ENCODE data around the gene TERB2. TPM values are rescaled to one million over a fixed set of nuclear protein-coding genes. Genes with fewer than 3 reads are reported as not detected.
A peak's percentile ranks its signal among the peaks of the same experiment; 100 is the strongest.
"Not testable (repeated sequence)": the region's sequence is repeated elsewhere in the genome, so short reads cannot be mapped to it uniquely, and the experiment has no call there.

Gene TERB2
- total and polyA plus RNA-seq, 5 experiments from 2014 or later, result not detected

DNA sequence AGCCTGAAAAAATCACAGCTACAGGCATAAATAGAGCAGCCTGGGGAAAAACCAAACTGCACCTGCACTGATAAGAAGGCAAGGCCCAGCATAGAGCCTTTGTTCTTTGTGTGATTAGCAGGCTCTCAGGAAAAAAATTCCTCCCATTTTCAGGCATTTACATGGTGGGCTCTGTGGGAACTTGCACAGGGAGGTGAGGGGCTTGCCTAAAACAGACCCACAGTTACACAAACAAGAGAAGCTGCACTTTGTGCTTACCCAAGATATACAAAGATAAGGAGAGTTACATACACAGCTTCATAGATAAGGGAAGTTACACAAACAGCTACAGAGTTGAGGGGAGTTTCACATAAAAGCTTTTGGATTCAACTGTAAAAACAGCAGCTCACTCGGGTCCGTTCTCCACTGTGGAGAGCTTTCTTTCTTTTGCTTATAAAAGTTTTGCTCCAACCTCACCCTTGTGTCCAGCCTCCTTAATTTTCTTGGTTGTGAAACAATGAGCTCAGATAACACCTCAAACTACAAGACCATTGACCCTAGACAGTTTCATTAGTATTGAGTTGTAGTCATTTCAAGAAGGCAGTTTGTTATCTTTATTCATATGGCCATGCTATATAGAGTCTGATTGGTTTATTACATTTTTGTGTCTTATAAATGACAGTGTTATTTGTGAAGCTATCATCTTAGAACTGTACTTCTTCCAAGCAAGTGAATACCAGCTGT, 23.3 kb downstream of the TERB2 start:
- not testable (repeated sequence) for H3K27me3 Mint-ChIP-seq

GRCh38 chr15:44984144-44984543, 27.7 kb downstream of the TERB2 start:
- ATAC-seq, H3K27ac Mint-ChIP-seq, DNase-seq, POLR2A ChIA-PET, H3K4me3 Mint-ChIP-seq, H3K36me3 Mint-ChIP-seq, H3K27me3 Mint-ChIP-seq: not testable (repeated sequence)
- H3K4me1 Mint-ChIP-seq, result peaks cover 0 to 10% (median 5%) of the 10 kb centered on the region in 4 donors
- peaks cover 0 to 10% (median 0%) of the 10 kb centered on the region in 9 donors for H3K9me3 Mint-ChIP-seq

More for the DNA sequence above, 23.3 kb downstream of the TERB2 start:
- H3K9me3 Mint-ChIP-seq, result peaks cover 0 to 10% (median 0%) of the 10 kb centered on the region in 9 donors
- H3K27ac Mint-ChIP-seq, DNase-seq, H3K4me3 Mint-ChIP-seq, POLR2A ChIA-PET, H3K36me3 Mint-ChIP-seq, H3K4me1 Mint-ChIP-seq, ATAC-seq: not testable (repeated sequence)

GRCh38 chr15:44986346-44987055, 30.0 kb downstream of the TERB2 start:
- DNase-seq, H3K9me3 Mint-ChIP-seq, H3K27ac Mint-ChIP-seq, H3K36me3 Mint-ChIP-seq, POLR2A ChIA-PET: not testable (repeated sequence)
- ATAC-seq, result peak; percentile 70 to 92
- peaks cover 2 to 11% (median 6%) of the 10 kb centered on the region in 5 donors for H3K27me3 Mint-ChIP-seq
- H3K4me1 Mint-ChIP-seq, result peaks cover 0 to 10% (median 6%) of the 10 kb centered on the region in 4 donors
- H3K4me3 Mint-ChIP-seq, result peak overlapping the region in 3 of 10 donors; percentile 5 to 34 (median 30)

DNA sequence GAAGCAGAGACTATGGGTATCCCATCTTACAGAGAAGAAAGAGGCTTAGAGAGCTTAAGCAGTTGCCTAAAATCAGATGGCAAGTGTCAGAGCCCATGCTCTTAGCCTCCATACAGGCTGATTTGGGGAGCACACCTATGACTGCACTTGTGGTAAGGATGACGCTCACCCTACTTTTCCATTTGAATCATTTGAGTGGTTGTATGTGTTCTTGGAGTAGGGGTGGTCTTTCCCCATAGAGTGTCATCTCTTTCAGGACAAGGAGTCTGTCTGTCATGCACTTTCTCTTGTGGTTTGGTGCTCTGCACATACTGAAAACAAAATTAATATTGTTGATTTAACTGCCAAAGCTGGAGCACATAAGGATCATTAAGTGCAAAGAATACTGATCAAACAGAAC, 31.2 kb downstream of the TERB2 start:
- H3K9me3 Mint-ChIP-seq, H3K4me3 Mint-ChIP-seq, H3K36me3 Mint-ChIP-seq, ATAC-seq, H3K27ac Mint-ChIP-seq, DNase-seq, POLR2A ChIA-PET: not testable (repeated sequence)
- peaks cover 0 to 10% (median 6%) of the 10 kb centered on the region in 4 donors for H3K4me1 Mint-ChIP-seq
- H3K27me3 Mint-ChIP-seq, result peaks cover 3 to 19% (median 12%) of the 10 kb centered on the region in 5 donors

DNA sequence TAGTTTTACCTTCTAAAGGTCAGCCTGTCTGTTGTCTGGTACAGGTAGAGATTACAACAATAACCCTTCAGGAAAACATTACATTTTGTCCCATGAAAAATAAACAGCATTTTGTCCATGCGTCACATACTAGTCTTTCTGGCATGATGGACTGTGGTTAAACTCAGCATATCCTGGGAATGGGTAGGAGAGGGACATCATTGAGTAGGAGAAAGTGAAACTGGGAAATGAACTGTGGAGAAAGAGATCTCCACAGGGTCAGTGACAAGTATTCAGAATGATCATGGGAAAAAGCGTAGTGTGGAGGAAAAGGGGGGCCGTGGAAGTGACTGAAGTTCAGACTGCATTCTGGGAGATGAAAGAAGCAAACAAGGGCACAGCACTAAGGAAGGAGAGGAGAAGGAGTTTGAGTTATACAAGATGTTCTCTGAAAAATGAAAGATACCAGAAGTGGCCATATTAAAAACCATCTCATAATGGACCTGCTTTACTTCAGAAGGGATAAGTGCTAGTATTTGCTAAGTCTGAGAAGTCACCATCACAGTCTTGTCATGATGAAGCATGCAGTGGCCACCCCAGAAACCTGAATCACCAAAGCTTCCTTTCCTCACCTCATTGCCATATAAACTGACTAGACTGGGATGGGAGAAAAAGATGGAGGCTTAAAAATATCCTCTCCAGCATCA, 31.8 kb downstream of the TERB2 start:
- Mint-ChIP-seq H3K4me1 (peaks cover 0 to 10% (median 6%) of the 10 kb centered on the region in 4 donors), H3K27me3 (peaks cover 4 to 19% (median 14%) of the 10 kb centered on the region in 5 donors)
- H3K4me3 Mint-ChIP-seq, DNase-seq, ATAC-seq, H3K9me3 Mint-ChIP-seq, H3K36me3 Mint-ChIP-seq, POLR2A ChIA-PET, H3K27ac Mint-ChIP-seq: not testable (repeated sequence)

DNA sequence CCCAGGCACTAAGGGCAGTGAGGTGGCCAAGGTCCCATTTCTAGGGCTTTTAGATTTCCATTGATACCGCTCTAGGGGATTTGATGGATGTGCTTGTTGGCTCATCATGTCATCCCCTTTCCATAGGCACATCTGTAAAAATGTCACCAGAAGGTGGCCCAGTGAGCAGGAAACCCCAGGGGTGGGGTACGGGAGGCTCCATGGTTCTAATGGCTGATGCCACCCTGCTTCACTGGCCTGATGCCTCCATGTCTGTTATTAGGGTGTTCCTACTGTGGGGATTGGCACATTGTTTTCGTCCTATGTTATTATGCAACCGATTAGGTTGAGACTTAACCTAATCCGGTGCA, 32.4 kb downstream of the TERB2 start:
- H3K36me3 Mint-ChIP-seq, H3K27ac Mint-ChIP-seq, H3K4me3 Mint-ChIP-seq, ATAC-seq, POLR2A ChIA-PET, H3K9me3 Mint-ChIP-seq, DNase-seq: not testable (repeated sequence)
- peaks cover 0 to 10% (median 6%) of the 10 kb centered on the region in 4 donors for H3K4me1 Mint-ChIP-seq
- H3K27me3 Mint-ChIP-seq, result peaks cover 4 to 19% (median 14%) of the 10 kb centered on the region in 5 donors

DNA sequence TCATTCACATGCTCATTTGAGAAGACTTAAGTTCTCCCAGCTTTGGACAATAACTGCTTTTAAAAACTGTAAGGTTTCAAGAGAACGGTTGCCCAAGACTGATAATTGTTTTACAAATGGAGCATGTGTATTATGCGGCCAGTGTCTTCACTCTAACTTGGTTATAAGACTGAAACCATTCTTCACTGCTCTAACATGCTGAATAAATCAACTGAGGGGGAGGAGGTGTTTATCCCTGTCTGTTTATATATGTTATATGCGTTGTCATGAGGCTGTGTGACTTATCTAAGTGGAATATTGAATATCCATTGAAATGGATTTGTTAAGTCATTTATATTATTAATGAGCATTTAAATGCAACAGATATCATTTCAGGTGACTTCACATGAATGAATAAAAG, 41.1 kb downstream of the TERB2 start:
- POLR2A ChIA-PET, DNase-seq, H3K27ac Mint-ChIP-seq, ATAC-seq, H3K9me3 Mint-ChIP-seq, H3K36me3 Mint-ChIP-seq, H3K4me3 Mint-ChIP-seq, H3K4me1 Mint-ChIP-seq: not testable (repeated sequence)
- H3K27me3 Mint-ChIP-seq, result peaks cover 0 to 19% (median 3%) of the 10 kb centered on the region in 5 donors

DNA sequence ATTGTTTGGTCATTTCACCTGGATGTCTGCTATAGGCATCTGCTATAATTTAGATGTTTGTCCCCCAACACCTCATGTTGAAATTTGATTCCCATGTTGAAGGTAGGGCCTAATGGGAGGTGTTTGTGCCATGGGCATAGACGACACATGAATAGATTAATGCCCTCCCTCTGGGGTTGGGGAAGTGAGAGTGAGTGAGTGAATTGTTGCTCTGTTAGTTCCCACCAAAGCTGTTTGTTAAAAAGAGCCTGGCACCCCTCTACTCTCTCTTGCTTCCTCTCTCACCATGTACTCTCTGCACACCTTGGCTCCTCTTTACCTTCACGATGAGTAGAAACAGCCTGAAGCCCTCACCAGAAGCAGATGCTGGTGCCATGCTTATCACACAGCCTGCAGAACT, 42.6 kb downstream of the TERB2 start:
- no peak for ATAC-seq
- POLR2A ChIA-PET, result no interaction called here
- Mint-ChIP-seq H3K27me3 (peaks cover 0 to 14% (median 1%) of the 10 kb centered on the region in 5 donors), H3K4me3 (no peak overlapping the region), H3K27ac (no peak overlapping the region), H3K36me3 (no peaks in the 10 kb centered on the region), H3K9me3 (no peaks in the 10 kb centered on the region), H3K4me1 (no peaks in the 10 kb centered on the region)
- no peak for DNase-seq

DNA sequence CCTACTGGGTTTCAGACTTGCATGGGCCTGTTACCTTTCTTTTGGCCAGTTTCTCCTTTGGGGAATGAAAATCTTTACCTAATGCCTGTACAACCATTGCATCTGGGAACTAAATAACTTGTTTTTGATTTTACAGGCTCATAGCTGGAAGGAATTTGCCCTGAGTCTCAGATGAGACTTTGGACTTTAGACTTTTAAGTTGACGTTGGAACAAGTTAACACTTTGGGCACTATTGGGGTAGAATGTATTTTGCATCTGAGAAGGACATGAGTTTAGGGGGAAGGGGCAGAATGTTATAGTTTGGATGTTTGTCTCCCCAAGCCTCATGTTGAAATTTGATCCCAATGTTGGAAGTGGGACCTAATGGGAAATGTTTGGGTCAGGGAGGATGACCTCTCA, 44.7 kb downstream of the TERB2 start:
- ATAC-seq, H3K4me1 Mint-ChIP-seq, H3K9me3 Mint-ChIP-seq, POLR2A ChIA-PET, DNase-seq, H3K36me3 Mint-ChIP-seq, H3K27ac Mint-ChIP-seq, H3K4me3 Mint-ChIP-seq: not testable (repeated sequence)
- peaks cover 0 to 15% (median 1%) of the 10 kb centered on the region in 5 donors for H3K27me3 Mint-ChIP-seq

DNA sequence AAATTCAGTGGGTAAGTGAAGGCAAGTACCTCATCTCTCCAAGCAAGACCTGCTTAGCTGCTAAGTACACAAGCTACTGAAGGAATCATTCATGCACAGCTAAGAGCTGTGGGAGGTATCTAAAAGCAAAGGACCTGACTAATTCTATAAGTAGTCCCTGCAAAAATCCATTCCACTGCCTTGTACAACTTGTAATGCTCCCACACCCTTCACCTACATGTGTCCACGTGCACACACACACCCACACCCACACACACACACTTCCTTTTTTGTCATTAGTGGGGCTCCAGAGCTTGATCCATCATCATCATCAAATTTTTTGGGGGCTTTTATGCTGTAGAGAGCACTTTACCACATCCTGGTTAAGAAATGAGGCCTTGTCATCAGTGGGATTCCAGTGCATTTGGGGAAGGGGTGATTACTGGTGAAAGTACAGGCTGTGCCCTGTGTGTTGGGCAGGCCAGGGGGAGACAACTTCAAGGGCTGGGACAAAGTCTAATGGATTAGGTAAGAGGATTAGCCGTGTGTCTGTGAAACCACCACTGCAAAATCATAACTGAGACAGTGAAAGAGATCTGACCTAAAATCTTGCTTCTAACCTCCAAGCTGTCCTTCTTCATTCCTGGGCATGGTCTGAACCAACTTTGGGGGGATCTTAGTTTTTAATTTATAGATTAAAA, 47.4 kb downstream of the TERB2 start:
- DNase-seq, ATAC-seq, H3K4me1 Mint-ChIP-seq, H3K4me3 Mint-ChIP-seq, H3K27ac Mint-ChIP-seq, POLR2A ChIA-PET: not testable (repeated sequence)
- peaks cover 0 to 19% (median 0%) of the 10 kb centered on the region in 5 donors for H3K27me3 Mint-ChIP-seq
- H3K36me3 Mint-ChIP-seq, result peaks cover 0 to 17% (median 6%) of the 10 kb centered on the region in 3 donors
- peaks cover 0 to 17% (median 8%) of the 10 kb centered on the region in 9 donors for H3K9me3 Mint-ChIP-seq

GRCh38 chr15:45004590-45005175, 48.2 kb downstream of the TERB2 start:
- ATAC-seq, H3K4me3 Mint-ChIP-seq, H3K27ac Mint-ChIP-seq, DNase-seq, H3K4me1 Mint-ChIP-seq, POLR2A ChIA-PET: not testable (repeated sequence)
- Mint-ChIP-seq H3K9me3 (peaks cover 0 to 17% (median 8%) of the 10 kb centered on the region in 9 donors), H3K27me3 (peaks cover 0 to 19% (median 2%) of the 10 kb centered on the region in 5 donors), H3K36me3 (peaks cover 0 to 17% (median 6%) of the 10 kb centered on the region in 3 donors)

GRCh38 chr15:45009046-45009445, 52.6 kb downstream of the TERB2 start:
- H3K27ac Mint-ChIP-seq, result no peak overlapping the region
- DNase-seq, result no peak
- peaks cover 0 to 14% (median 9%) of the 10 kb centered on the region in 5 donors for H3K27me3 Mint-ChIP-seq
- peaks cover 0 to 17% (median 6%) of the 10 kb centered on the region in 3 donors for H3K36me3 Mint-ChIP-seq
- H3K4me1 Mint-ChIP-seq, result no peaks in the 10 kb centered on the region
- peaks cover 0 to 17% (median 8%) of the 10 kb centered on the region in 9 donors for H3K9me3 Mint-ChIP-seq
- POLR2A ChIA-PET, result no interaction called here
- no peak for ATAC-seq
- no peak overlapping the region for H3K4me3 Mint-ChIP-seq

Measured in naive thymus-derived CD8-positive, alpha-beta T cell (primary cell).